HepG2 (cell line): ENCODE results near the gene TMEM11.

Experiments used
- TF ChIP-seq, protein P1 (sequence below): IDR thresholded peaks from 2 replicates; pipeline ENCODE4 v1.4.0; 2020; ENCODE audit warnings: mild to moderate bottlenecking, missing genetic modification reagents
- TF ChIP-seq, protein P2 (sequence below): sonication (generic); formaldehyde crosslinking; IDR thresholded peaks from 2 replicates; pipeline ENCODE4 v1.5.1; 2020; ENCODE audit warnings: mild to moderate bottlenecking, missing genetic modification reagents, borderline replicate concordance
- TF ChIP-seq, protein P3 (sequence below): fragments of 450-650 bp; IDR thresholded peaks from 2 replicates; pipeline ENCODE4 v1.6.1; 2017; ENCODE audit warnings: mild to moderate bottlenecking

DNA sequence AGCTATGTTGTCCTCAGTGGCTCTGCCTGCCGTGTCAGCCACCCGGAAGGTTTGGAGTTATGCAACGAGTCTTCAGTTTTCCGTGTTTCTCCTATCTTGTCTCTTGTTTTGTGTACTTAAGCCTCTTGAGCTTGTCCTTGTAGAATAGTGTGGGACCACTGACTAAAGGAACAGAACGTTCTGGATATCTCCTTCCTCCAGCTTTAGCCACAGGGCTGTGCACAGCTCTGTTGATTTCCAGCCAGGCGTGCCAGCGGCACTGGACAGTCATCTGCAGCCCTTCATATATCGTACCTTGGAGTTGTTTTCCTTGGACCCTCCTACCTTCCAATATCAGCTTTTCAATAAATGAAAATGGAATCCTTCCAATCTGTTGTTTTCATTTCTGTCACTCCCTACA is 39.8 kb downstream of the TMEM11 start:
- TF ChIP-seq, protein P1, sequence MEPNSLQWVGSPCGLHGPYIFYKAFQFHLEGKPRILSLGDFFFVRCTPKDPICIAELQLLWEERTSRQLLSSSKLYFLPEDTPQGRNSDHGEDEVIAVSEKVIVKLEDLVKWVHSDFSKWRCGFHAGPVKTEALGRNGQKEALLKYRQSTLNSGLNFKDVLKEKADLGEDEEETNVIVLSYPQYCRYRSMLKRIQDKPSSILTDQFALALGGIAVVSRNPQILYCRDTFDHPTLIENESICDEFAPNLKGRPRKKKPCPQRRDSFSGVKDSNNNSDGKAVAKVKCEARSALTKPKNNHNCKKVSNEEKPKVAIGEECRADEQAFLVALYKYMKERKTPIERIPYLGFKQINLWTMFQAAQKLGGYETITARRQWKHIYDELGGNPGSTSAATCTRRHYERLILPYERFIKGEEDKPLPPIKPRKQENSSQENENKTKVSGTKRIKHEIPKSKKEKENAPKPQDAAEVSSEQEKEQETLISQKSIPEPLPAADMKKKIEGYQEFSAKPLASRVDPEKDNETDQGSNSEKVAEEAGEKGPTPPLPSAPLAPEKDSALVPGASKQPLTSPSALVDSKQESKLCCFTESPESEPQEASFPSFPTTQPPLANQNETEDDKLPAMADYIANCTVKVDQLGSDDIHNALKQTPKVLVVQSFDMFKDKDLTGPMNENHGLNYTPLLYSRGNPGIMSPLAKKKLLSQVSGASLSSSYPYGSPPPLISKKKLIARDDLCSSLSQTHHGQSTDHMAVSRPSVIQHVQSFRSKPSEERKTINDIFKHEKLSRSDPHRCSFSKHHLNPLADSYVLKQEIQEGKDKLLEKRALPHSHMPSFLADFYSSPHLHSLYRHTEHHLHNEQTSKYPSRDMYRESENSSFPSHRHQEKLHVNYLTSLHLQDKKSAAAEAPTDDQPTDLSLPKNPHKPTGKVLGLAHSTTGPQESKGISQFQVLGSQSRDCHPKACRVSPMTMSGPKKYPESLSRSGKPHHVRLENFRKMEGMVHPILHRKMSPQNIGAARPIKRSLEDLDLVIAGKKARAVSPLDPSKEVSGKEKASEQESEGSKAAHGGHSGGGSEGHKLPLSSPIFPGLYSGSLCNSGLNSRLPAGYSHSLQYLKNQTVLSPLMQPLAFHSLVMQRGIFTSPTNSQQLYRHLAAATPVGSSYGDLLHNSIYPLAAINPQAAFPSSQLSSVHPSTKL (CRISPR knock-in tag): no peak
- TF ChIP-seq, protein P2, sequence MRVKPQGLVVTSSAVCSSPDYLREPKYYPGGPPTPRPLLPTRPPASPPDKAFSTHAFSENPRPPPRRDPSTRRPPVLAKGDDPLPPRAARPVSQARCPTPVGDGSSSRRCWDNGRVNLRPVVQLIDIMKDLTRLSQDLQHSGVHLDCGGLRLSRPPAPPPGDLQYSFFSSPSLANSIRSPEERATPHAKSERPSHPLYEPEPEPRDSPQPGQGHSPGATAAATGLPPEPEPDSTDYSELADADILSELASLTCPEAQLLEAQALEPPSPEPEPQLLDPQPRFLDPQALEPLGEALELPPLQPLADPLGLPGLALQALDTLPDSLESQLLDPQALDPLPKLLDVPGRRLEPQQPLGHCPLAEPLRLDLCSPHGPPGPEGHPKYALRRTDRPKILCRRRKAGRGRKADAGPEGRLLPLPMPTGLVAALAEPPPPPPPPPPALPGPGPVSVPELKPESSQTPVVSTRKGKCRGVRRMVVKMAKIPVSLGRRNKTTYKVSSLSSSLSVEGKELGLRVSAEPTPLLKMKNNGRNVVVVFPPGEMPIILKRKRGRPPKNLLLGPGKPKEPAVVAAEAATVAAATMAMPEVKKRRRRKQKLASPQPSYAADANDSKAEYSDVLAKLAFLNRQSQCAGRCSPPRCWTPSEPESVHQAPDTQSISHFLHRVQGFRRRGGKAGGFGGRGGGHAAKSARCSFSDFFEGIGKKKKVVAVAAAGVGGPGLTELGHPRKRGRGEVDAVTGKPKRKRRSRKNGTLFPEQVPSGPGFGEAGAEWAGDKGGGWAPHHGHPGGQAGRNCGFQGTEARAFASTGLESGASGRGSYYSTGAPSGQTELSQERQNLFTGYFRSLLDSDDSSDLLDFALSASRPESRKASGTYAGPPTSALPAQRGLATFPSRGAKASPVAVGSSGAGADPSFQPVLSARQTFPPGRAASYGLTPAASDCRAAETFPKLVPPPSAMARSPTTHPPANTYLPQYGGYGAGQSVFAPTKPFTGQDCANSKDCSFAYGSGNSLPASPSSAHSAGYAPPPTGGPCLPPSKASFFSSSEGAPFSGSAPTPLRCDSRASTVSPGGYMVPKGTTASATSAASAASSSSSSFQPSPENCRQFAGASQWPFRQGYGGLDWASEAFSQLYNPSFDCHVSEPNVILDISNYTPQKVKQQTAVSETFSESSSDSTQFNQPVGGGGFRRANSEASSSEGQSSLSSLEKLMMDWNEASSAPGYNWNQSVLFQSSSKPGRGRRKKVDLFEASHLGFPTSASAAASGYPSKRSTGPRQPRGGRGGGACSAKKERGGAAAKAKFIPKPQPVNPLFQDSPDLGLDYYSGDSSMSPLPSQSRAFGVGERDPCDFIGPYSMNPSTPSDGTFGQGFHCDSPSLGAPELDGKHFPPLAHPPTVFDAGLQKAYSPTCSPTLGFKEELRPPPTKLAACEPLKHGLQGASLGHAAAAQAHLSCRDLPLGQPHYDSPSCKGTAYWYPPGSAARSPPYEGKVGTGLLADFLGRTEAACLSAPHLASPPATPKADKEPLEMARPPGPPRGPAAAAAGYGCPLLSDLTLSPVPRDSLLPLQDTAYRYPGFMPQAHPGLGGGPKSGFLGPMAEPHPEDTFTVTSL (CRISPR knock-in tag): no peak
- TF ChIP-seq, protein P3, sequence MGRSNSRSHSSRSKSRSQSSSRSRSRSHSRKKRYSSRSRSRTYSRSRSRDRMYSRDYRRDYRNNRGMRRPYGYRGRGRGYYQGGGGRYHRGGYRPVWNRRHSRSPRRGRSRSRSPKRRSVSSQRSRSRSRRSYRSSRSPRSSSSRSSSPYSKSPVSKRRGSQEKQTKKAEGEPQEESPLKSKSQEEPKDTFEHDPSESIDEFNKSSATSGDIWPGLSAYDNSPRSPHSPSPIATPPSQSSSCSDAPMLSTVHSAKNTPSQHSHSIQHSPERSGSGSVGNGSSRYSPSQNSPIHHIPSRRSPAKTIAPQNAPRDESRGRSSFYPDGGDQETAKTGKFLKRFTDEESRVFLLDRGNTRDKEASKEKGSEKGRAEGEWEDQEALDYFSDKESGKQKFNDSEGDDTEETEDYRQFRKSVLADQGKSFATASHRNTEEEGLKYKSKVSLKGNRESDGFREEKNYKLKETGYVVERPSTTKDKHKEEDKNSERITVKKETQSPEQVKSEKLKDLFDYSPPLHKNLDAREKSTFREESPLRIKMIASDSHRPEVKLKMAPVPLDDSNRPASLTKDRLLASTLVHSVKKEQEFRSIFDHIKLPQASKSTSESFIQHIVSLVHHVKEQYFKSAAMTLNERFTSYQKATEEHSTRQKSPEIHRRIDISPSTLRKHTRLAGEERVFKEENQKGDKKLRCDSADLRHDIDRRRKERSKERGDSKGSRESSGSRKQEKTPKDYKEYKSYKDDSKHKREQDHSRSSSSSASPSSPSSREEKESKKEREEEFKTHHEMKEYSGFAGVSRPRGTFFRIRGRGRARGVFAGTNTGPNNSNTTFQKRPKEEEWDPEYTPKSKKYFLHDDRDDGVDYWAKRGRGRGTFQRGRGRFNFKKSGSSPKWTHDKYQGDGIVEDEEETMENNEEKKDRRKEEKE: no peak
